Measurements from ENCODE around the gene ELFN2.

DNA sequence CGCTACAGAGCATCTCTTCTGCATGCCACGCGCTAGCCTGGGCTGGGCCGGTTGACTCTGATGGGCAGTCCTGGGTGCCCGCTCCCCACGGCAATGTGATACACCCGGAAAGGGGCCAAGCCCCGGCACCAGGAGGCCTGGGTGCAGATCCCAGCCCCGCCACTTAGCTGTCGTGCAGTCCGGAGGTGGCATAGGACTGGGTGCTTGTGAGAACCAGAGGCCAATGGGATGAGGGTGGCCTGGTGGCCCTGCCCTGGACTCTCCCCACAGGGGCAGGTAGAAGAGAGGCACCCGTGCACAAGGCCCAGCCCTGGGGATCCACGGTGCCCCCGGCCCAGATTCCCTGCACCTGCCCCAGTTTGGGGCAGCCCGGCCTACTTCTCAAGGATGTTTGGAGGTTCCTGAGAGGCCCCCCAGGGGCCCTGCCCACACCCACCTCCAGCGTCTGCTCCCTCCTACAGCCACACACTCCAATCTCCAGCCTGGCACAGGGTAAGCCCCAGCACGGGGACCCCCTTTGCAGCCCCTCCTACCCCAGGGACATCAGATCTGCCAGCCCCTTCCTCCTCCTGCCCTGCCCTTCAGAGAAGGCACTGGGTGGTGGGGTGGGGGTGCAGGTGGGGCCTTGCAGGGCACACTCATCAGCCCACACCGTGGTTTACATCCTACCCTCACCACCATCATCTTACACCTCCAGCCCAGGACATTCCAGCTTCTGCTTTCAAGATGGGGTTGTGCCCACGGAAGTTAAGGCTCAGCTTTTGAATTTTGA is 78.0 kb downstream of the ELFN2 start:
- TF ChIP-seq, protein P1, sequence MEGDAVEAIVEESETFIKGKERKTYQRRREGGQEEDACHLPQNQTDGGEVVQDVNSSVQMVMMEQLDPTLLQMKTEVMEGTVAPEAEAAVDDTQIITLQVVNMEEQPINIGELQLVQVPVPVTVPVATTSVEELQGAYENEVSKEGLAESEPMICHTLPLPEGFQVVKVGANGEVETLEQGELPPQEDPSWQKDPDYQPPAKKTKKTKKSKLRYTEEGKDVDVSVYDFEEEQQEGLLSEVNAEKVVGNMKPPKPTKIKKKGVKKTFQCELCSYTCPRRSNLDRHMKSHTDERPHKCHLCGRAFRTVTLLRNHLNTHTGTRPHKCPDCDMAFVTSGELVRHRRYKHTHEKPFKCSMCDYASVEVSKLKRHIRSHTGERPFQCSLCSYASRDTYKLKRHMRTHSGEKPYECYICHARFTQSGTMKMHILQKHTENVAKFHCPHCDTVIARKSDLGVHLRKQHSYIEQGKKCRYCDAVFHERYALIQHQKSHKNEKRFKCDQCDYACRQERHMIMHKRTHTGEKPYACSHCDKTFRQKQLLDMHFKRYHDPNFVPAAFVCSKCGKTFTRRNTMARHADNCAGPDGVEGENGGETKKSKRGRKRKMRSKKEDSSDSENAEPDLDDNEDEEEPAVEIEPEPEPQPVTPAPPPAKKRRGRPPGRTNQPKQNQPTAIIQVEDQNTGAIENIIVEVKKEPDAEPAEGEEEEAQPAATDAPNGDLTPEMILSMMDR (IDR thresholded peaks at IDR 0.05; ENCODE audit: extremely low read depth in 1 of 2, insufficient read depth in 1 of 2, low read depth in 1 of 2, low read length in 2 of 2) = no peak
- TF ChIP-seq POLR2A (IDR thresholded peaks at IDR 0.05; ENCODE audit: low read depth, low read length) (no peak), EZH2 (IDR thresholded peaks at IDR 0.05; ENCODE audit: borderline replicate concordance, low read depth, low read length, severe bottlenecking) (no peak), POLR2AphosphoS5 (IDR thresholded peaks at IDR 0.05; ENCODE audit: insufficient read depth, low read depth, low read length) (no peak), FOS (IDR thresholded peaks at IDR 0.05; ENCODE audit: borderline replicate concordance, insufficient read depth, low read length) (no peak), MYC (IDR thresholded peaks at IDR 0.05; ENCODE audit: low read depth, low read length) (no peak), JUN (IDR thresholded peaks at IDR 0.05; ENCODE audit: borderline replicate concordance, insufficient read depth, insufficient read length, low read depth) (no peak)
- TF ChIP-seq, protein P2, sequence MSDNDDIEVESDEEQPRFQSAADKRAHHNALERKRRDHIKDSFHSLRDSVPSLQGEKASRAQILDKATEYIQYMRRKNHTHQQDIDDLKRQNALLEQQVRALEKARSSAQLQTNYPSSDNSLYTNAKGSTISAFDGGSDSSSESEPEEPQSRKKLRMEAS (IDR thresholded peaks at IDR 0.05; ENCODE audit: insufficient read depth, insufficient read length) = no peak

Data from endothelial cell of umbilical vein (primary cell).